SK-N-MC (cell line): Measurements from ENCODE around the gene IRF9.

Experiments used
- DNase-seq: peaks from one replicate; pipeline ENCODE4 v3.0.0-alpha.2; 2011; ENCODE audit warnings: low read depth, low spot score
- H3K27ac ChIP-seq: fragments of 200-600 bp; sonication (generic); 2 replicates; pipeline ENCODE4 v1.5.1; 2016; ENCODE audit warnings: mixed run types
- H3K36me3 ChIP-seq: fragments of 200-600 bp; sonication (generic); 2 replicates; pipeline ENCODE4 v1.6.1; 2017; ENCODE audit warnings: antibody characterized with exemption, low read length, mixed read lengths; ENCODE audit not compliant: insufficient read depth
- H3K4me3 ChIP-seq: fragments of 200-600 bp; sonication (generic); 2 replicates; pipeline ENCODE4 v1.5.1; 2016
- H3K9ac ChIP-seq: fragments of 200-600 bp; sonication (generic); 2 replicates; pipeline ENCODE4 v1.8.0; 2017; ENCODE audit warnings: mixed run types, mixed read lengths; ENCODE audit not compliant: insufficient read length
- H3K9me3 ChIP-seq: fragments of 200-600 bp; sonication (generic); 2 replicates; pipeline ENCODE4 v1.6.1; 2017; ENCODE audit warnings: low read depth, mild to moderate bottlenecking, antibody characterized with exemption, low read length, moderate library complexity, mixed read lengths
- EZH2 ChIP-seq: fragments of 200-600 bp; sonication (generic); IDR thresholded peaks from one replicate; pipeline ENCODE4 v1.6.1; 2017; ENCODE audit warnings: antibody characterized with exemption
- FOXP2 ChIP-seq: optimal IDR thresholded peaks from 2 replicates; pipeline ENCODE3; 2011; ENCODE audit warnings: mild to moderate bottlenecking, moderate library complexity; ENCODE audit not compliant: insufficient read depth; ENCODE audit errors: extremely low read length, control extremely low read depth
- POLR2AphosphoS5 ChIP-seq: IDR thresholded peaks from 2 replicates; pipeline ENCODE4 v1.6.1; 2012; ENCODE audit warnings: mild to moderate bottlenecking, low read depth, low read length, borderline replicate concordance

Gene IRF9, protein sequence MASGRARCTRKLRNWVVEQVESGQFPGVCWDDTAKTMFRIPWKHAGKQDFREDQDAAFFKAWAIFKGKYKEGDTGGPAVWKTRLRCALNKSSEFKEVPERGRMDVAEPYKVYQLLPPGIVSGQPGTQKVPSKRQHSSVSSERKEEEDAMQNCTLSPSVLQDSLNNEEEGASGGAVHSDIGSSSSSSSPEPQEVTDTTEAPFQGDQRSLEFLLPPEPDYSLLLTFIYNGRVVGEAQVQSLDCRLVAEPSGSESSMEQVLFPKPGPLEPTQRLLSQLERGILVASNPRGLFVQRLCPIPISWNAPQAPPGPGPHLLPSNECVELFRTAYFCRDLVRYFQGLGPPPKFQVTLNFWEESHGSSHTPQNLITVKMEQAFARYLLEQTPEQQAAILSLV

GRCh38 chr14:24160850-24161804, at the start of gene IRF9:
Gene IRF9 (plus strand): TSS chr14:24161265. CDS start chr14:24162145, 880 bp downstream.
- Histone ChIP-seq H3K27ac (no peak within 1 kb of the TSS), H3K4me3 (peak within 1 kb of the TSS; percentile 78), H3K9ac (peak within 1 kb of the TSS; percentile 64), H3K36me3 (peaks cover 31% of the 10 kb centered on the region), H3K9me3 (no peaks in the 10 kb centered on the region)
- peak; percentile 91 for DNase-seq
- TF ChIP-seq POLR2AphosphoS5 (peak; percentile 68), FOXP2 (peak; percentile 16), EZH2 (no peak)

GRCh38 chr14:24113379-24113800, 47.7 kb upstream of the IRF9 start:
- no peak for DNase-seq
- Histone ChIP-seq H3K9ac (peak overlapping the region; percentile 87), H3K4me3 (peak overlapping the region; percentile 96), H3K36me3 (peaks cover under 1% of the 10 kb centered on the region; the same call in 1 of the 2 replicates), H3K27ac (peak overlapping the region; percentile 94), H3K9me3 (no peaks in the 10 kb centered on the region)
- TF ChIP-seq EZH2 (no peak), POLR2AphosphoS5 (no peak)

GRCh38 chr14:24113801-24114531, 47.1 kb upstream of the IRF9 start:
- DNase-seq, result no peak
- Histone ChIP-seq H3K36me3 (peaks cover 6% of the 10 kb centered on the region; the same call in 1 of the 2 replicates), H3K4me3 (peak overlapping the region; percentile 96), H3K27ac (peak overlapping the region; percentile 94), H3K9ac (peak overlapping the region; percentile 87), H3K9me3 (no peaks in the 10 kb centered on the region)
- TF ChIP-seq EZH2 (no peak), POLR2AphosphoS5 (peak; percentile 74; the same call in 1 of the 2 replicates), FOXP2 (no peak)

DNA sequence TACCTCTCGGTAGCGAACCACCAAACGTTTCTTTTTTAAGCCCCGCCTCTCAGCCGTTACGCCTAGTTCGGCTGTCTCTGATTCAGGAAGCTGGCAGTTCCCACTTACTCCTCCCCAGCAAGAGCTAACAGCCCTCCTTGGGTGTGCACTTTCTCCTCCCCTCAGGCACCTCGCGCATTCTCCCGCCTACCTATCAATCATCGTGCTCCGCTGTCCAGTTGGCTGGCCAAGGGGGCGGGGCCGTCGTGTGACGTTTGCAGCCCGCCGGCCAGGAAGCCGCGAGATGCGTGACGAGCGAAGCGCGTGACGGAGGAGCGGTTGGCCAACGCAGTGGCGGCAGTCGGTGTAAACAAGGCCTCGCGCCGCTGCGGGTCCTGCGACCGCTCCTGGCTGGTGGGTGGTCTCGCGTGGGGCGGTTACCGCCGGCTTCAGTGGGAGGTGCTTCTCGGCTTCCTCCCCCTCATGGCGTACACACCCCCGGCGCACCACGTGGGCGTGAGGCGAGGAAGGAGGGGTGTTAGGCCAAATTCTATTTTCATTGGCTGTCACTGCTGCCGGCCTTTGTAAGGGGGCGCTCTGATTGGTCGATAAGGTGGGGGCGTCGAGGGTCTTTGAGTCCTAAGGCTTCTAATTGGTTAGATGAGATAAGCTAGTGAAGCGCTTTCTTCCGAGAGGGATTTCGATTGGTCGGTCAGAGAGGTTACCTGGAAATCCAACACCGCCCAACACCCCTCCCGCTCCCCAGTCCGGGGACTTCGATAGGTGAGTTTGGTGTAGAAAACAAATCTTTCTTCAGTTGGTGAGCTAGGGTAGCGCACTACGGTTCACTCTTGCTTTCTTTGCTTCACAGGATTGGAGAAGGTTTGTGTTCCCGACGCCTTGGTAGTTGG, 46.3 kb upstream of the IRF9 start, which contains the start of the genes DCAF11 and NRL:
TSS of gene DCAF11 (plus strand) at position 246 of the 890 bp plus-strand sequence. CDS start 818 bp downstream, outside the sequence.
TSS of gene NRL (minus strand) at position 418 of the 890 bp plus-strand sequence. CDS start 32,101 bp downstream, outside the sequence.
- Histone ChIP-seq H3K4me3 (peak within 1 kb of the TSS; percentile 96), H3K9ac (peak within 1 kb of the TSS; percentile 87), H3K36me3 (peaks cover 14% of the 10 kb centered on the region; the same call in 1 of the 2 replicates), H3K27ac (peak within 1 kb of the TSS; percentile 94), H3K9me3 (no peaks in the 10 kb centered on the region)
- peak; percentile 99 for DNase-seq
- TF ChIP-seq POLR2AphosphoS5, result peak; percentile 26
- no peak for TF ChIP-seq EZH2
- TF ChIP-seq FOXP2, result peak; percentile 96

- peak overlapping the region; percentile 82 for H3K9ac ChIP-seq
- peak overlapping the region; percentile 96 for H3K4me3 ChIP-seq
- no peaks in the 10 kb centered on the region for H3K9me3 ChIP-seq
- peaks cover 14% of the 10 kb centered on the region; the same call in 1 of the 2 replicates for H3K36me3 ChIP-seq
- H3K27ac ChIP-seq, result no peak overlapping the region
- TF ChIP-seq FOXP2 (no peak), EZH2 (no peak), POLR2AphosphoS5 (no peak)
- no peak for DNase-seq
Measured at GRCh38 chr14:24115422-24116127, 45.5 kb upstream of the IRF9 start.

GRCh38 chr14:24116128-24116814, 44.8 kb upstream of the IRF9 start:
- Histone ChIP-seq H3K9ac (peak overlapping the region; percentile 82), H3K27ac (no peak overlapping the region)
- no peak for DNase-seq

More at GRCh38 chr14:24116128-24116814, 44.8 kb upstream of the IRF9 start:
- Histone ChIP-seq H3K36me3 (peaks cover 14% of the 10 kb centered on the region; the same call in 1 of the 2 replicates), H3K9me3 (no peaks in the 10 kb centered on the region), H3K4me3 (peak overlapping the region; percentile 96)
- TF ChIP-seq FOXP2 (no peak), EZH2 (no peak), POLR2AphosphoS5 (no peak)
